Liver (tissue), 3 donors: ENCODE measurements around the gene KLHL13.

Experiments used
- GABPA ChIP-seq, 2 donors: IDR thresholded peaks in 1 of 2; conservative IDR thresholded peaks in 1 of 2; 2 replicates each; pipeline ENCODE4 v1.6.1; 2016; ENCODE audit warnings: antibody characterized with exemption in 2 of 2, mild to moderate bottlenecking in 1 of 2, moderate library complexity in 1 of 2
- TF ChIP-seq, protein P1 (sequence below): fragments of 150-350 bp; IDR thresholded peaks from 2 replicates; pipeline ENCODE4 v1.5.1; 2017; ENCODE audit warnings: improper control_type of control experiment, low read depth, low read length; ENCODE audit not compliant: missing input control
- TF ChIP-seq, protein P2 (sequence below): IDR thresholded peaks from 2 replicates; pipeline ENCODE4 v1.6.1; 2016; ENCODE audit warnings: antibody characterized with exemption
- donor health status: healthy.
- donor health status: healthy.

DNA sequence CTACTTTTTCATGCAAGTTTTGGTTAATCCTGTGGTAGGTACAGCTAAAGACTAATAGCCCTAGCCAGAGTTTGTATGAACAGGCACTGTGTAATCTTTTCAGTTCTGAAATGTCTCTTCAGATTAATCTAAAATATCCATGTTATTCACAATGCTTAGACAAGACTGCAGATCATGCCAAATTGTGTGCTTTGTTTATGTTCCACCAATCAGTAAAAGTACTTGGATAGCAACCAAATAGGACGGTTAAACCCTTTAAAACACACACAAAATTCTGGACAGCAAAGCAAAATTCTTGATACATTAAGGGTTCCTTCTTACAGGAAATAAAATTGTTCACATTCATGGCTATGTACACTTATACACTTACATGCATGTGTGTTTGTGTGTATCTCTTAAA, 139.1 kb downstream of the KLHL13 start:
- TF ChIP-seq, protein P1, sequence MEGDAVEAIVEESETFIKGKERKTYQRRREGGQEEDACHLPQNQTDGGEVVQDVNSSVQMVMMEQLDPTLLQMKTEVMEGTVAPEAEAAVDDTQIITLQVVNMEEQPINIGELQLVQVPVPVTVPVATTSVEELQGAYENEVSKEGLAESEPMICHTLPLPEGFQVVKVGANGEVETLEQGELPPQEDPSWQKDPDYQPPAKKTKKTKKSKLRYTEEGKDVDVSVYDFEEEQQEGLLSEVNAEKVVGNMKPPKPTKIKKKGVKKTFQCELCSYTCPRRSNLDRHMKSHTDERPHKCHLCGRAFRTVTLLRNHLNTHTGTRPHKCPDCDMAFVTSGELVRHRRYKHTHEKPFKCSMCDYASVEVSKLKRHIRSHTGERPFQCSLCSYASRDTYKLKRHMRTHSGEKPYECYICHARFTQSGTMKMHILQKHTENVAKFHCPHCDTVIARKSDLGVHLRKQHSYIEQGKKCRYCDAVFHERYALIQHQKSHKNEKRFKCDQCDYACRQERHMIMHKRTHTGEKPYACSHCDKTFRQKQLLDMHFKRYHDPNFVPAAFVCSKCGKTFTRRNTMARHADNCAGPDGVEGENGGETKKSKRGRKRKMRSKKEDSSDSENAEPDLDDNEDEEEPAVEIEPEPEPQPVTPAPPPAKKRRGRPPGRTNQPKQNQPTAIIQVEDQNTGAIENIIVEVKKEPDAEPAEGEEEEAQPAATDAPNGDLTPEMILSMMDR = no peak
- TF ChIP-seq, protein P2, sequence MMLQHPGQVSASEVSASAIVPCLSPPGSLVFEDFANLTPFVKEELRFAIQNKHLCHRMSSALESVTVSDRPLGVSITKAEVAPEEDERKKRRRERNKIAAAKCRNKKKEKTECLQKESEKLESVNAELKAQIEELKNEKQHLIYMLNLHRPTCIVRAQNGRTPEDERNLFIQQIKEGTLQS = no peak
- no peak for TF ChIP-seq GABPA (IDR thresholded peaks at IDR 0.05 in 1 of 2, conservative IDR thresholded peaks at IDR 0.05 in 1 of 2)
